AG10803 (cell line): Measurements from ENCODE around the gene BABAM2.

Experiments used
- DNase-seq: peaks from one replicate; pipeline ENCODE4 v3.0.0; 2010; ENCODE audit warnings: low read depth
- H3K4me3 ChIP-seq: 2 replicates; pipeline ENCODE4 v1.5.1; 2011; ENCODE audit warnings: mild to moderate bottlenecking, low read length, control low read depth
- CTCF ChIP-seq: conservative IDR thresholded peaks from 2 replicates; pipeline ENCODE4 v1.5.1; 2011; ENCODE audit warnings: mild to moderate bottlenecking, low read length, control low read depth, inconsistent platforms

BABAM2 gene

GRCh38 chr2:28240937-28241336 is 350.4 kb downstream of the BABAM2 start:
- no peak for TF ChIP-seq CTCF
- no peak for DNase-seq

DNA sequence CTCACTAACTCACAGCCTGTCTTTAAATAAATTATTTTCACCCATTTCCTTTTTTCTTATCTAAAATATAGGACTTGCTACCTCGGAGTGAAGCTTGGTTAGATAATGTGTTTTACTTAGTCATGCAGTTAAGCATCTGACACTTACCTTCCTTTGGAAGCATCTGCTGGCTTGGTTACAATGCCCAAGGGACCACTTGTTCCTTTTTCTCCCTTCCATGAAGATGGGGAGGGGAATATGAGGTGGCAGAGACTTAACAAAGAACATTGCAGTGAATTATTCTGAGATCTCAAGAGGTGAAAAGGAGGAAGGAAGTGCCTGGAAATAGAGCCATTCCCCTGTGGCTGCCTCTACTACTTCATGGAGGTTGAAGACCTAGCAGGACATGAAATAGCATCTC is 356.8 kb downstream of the BABAM2 start:
- DNase-seq: no peak
- TF ChIP-seq CTCF: no peak
- H3K4me3 ChIP-seq: no peak overlapping the region

More at GRCh38 chr2:28240937-28241336, 350.4 kb downstream of the BABAM2 start:
- no peak overlapping the region for H3K4me3 ChIP-seq

DNA sequence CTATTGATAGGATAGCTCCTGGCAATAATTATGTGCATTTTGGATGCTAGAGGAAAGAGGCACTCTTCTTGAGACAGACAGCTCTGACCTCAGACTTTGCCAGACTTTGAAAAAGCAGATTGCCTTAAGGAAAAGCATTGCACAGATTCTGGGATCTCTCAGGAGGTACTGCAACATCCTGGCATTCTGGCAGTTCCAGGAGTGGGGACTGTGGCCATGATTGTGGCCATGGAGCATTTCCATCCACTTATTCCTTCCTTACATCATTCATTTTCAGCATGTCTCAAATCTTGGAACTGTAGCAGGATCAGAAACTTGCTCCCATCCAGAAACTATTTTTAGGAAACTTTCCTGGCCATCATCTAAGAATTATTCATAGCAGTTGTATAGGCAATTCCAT is 357.2 kb downstream of the BABAM2 start:
- no peak for DNase-seq
- TF ChIP-seq CTCF: no peak
- H3K4me3 ChIP-seq: no peak overlapping the region

- TF ChIP-seq CTCF: no peak
- DNase-seq: no peak
- H3K4me3 ChIP-seq: no peak overlapping the region
These were observed 358.0 kb downstream of the BABAM2 start for GRCh38 chr2:28248511-28248910.

- peak; percentile 69 for DNase-seq
- TF ChIP-seq CTCF: no peak
- no peak overlapping the region for H3K4me3 ChIP-seq
These were observed 359.5 kb downstream of the BABAM2 start for GRCh38 chr2:28250006-28250405.

GRCh38 chr2:28251337-28251736 is 360.8 kb downstream of the BABAM2 start:
- DNase-seq: no peak
- no peak overlapping the region for H3K4me3 ChIP-seq
- TF ChIP-seq CTCF: no peak

DNA sequence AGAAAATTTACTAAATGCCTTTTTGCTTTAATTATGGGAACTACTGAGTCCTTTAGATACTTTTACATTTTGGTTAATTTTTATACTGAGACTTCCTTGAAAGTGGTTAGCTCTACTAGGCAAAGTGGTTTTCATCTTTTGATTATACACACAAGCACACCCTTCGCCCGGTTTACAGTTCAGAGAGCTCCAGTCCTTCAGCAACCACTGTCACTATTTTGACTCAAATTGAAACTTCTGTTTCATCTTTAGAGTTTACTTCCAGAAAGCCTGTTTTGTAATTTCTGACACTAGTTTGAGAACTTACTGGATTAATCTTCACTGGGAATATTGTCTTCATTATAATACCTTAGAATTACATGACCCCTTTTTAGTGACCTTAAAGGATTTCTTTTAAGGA is 361.8 kb downstream of the BABAM2 start:
- H3K4me3 ChIP-seq: no peak overlapping the region
- DNase-seq: no peak
- no peak for TF ChIP-seq CTCF
